Activated naive CD4-positive, alpha-beta T cell treated with anti-CD3 and anti-CD28 coated beads, Interleukin-2, amount 50 U/mL, for 24 hours (primary cell): ENCODE data around the gene ARHGAP8.
"Not testable (repeated sequence)": the region's sequence is repeated elsewhere in the genome, so short reads cannot be mapped to it uniquely, and the experiment has no call there.

Experiments used
- H3K27ac Mint-ChIP-seq: one replicate; pipeline ENCODE4 v1.8.0; 2021; ENCODE audit warnings: mild to moderate bottlenecking, mixed read lengths
- H3K27me3 Mint-ChIP-seq: one replicate; pipeline ENCODE4 v1.8.0; 2021; ENCODE audit warnings: mixed read lengths
- H3K36me3 Mint-ChIP-seq: one replicate; pipeline ENCODE4 v1.8.0; 2021; ENCODE audit warnings: mixed read lengths
- H3K4me1 Mint-ChIP-seq: one replicate; pipeline ENCODE4 v1.8.0; 2021; ENCODE audit warnings: mixed read lengths
- H3K4me3 Mint-ChIP-seq: one replicate; pipeline ENCODE4 v1.8.0; 2021; ENCODE audit warnings: mild to moderate bottlenecking, mixed read lengths
- H3K9me3 Mint-ChIP-seq: one replicate; pipeline ENCODE4 v1.8.0; 2021; ENCODE audit warnings: mixed read lengths

ARHGAP8 gene

GRCh38 chr22:44732661-44733060 is 19.7 kb upstream of the ARHGAP8 start:
- no peaks in the 10 kb centered on the region for H3K36me3 Mint-ChIP-seq
- H3K4me3 Mint-ChIP-seq, result no peak overlapping the region
- H3K4me1 Mint-ChIP-seq, result no peaks in the 10 kb centered on the region
- H3K27me3 Mint-ChIP-seq, result no peaks in the 10 kb centered on the region
- no peaks in the 10 kb centered on the region for H3K9me3 Mint-ChIP-seq
- no peak overlapping the region for H3K27ac Mint-ChIP-seq

DNA sequence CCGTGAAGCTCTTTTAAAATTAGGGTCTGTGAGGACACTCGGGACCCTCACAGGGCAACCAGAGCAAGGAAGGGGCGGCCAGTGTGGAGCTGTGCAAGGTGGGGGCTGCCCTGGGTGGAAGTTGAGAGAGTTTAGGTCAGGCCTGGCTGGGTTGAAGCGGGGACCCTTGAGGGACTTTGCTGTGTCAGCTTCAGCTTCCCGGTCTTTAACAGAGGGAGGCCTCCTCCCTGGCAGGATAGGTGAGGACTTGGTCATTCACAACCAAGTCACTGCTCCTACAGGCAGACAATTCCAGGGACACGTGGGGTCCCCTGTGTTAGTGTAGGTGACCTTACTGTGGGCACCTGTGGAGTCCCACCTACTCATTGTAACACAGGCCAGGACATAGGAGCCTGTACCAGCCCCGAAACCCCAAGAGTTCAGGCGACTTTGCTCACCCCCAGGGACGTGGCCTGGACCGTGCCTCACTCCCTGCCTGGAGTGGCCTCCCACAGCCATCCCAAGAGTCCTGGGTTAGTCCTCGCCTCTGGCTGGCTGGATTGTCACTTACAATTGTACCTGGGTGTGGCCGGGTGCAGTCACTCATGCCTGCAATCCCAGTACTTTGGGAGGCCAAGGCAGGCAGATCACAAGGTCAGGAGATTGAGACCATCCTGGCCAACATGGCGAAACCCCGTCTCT is 18.8 kb upstream of the ARHGAP8 start:
- no peak overlapping the region for H3K4me3 Mint-ChIP-seq
- H3K36me3 Mint-ChIP-seq, result no peaks in the 10 kb centered on the region
- no peaks in the 10 kb centered on the region for H3K27me3 Mint-ChIP-seq
- no peaks in the 10 kb centered on the region for H3K4me1 Mint-ChIP-seq
- no peak overlapping the region for H3K27ac Mint-ChIP-seq
- no peaks in the 10 kb centered on the region for H3K9me3 Mint-ChIP-seq

DNA sequence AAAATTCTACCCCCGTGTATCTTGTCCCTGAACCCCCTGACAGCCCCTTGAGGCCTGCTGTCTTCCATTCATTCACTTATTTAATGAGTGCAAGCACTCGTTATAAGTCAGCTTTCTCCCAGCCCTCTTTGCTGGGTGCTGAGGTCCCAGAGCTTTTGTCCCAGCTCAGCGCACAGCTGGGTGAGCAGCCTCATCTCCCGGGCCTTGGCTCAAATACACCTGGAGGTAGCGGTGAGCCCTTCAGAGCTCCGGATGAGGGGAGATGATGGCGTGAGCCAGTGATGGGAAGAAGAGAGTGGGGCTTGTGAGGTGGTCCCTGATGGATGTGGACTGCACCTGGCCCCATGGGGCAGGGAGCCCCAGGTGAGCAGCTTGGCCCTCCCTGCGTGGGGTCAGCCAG is 18.1 kb upstream of the ARHGAP8 start:
- H3K4me3 Mint-ChIP-seq, result no peak overlapping the region
- no peaks in the 10 kb centered on the region for H3K27me3 Mint-ChIP-seq
- no peaks in the 10 kb centered on the region for H3K9me3 Mint-ChIP-seq
- no peaks in the 10 kb centered on the region for H3K4me1 Mint-ChIP-seq
- no peak overlapping the region for H3K27ac Mint-ChIP-seq
- no peaks in the 10 kb centered on the region for H3K36me3 Mint-ChIP-seq

GRCh38 chr22:44734801-44735517 is 17.4 kb upstream of the ARHGAP8 start:
- no peak overlapping the region for H3K27ac Mint-ChIP-seq
- H3K9me3 Mint-ChIP-seq, result no peaks in the 10 kb centered on the region
- H3K27me3 Mint-ChIP-seq, result no peaks in the 10 kb centered on the region
- H3K4me3 Mint-ChIP-seq, result no peak overlapping the region
- H3K4me1 Mint-ChIP-seq, result no peaks in the 10 kb centered on the region
- no peaks in the 10 kb centered on the region for H3K36me3 Mint-ChIP-seq

GRCh38 chr22:44735518-44736428 is 16.6 kb upstream of the ARHGAP8 start:
- H3K9me3 Mint-ChIP-seq, result no peaks in the 10 kb centered on the region
- H3K27ac Mint-ChIP-seq, result no peak overlapping the region
- H3K4me3 Mint-ChIP-seq, result no peak overlapping the region
- H3K27me3 Mint-ChIP-seq, result no peaks in the 10 kb centered on the region
- no peaks in the 10 kb centered on the region for H3K4me1 Mint-ChIP-seq
- H3K36me3 Mint-ChIP-seq, result no peaks in the 10 kb centered on the region

GRCh38 chr22:44736581-44737405 is 15.6 kb upstream of the ARHGAP8 start:
- no peaks in the 10 kb centered on the region for H3K36me3 Mint-ChIP-seq

GRCh38 chr22:44737406-44738346 is 14.7 kb upstream of the ARHGAP8 start:
- no peaks in the 10 kb centered on the region for H3K27me3 Mint-ChIP-seq
- H3K9me3 Mint-ChIP-seq, result no peaks in the 10 kb centered on the region
- no peak overlapping the region for H3K27ac Mint-ChIP-seq
- no peaks in the 10 kb centered on the region for H3K36me3 Mint-ChIP-seq
- H3K4me3 Mint-ChIP-seq, result no peak overlapping the region
- no peaks in the 10 kb centered on the region for H3K4me1 Mint-ChIP-seq

More at GRCh38 chr22:44736581-44737405, 15.6 kb upstream of the ARHGAP8 start:
- H3K27ac Mint-ChIP-seq, result no peak overlapping the region
- no peaks in the 10 kb centered on the region for H3K27me3 Mint-ChIP-seq
- no peaks in the 10 kb centered on the region for H3K4me1 Mint-ChIP-seq
- no peak overlapping the region for H3K4me3 Mint-ChIP-seq
- H3K9me3 Mint-ChIP-seq, result no peaks in the 10 kb centered on the region

DNA sequence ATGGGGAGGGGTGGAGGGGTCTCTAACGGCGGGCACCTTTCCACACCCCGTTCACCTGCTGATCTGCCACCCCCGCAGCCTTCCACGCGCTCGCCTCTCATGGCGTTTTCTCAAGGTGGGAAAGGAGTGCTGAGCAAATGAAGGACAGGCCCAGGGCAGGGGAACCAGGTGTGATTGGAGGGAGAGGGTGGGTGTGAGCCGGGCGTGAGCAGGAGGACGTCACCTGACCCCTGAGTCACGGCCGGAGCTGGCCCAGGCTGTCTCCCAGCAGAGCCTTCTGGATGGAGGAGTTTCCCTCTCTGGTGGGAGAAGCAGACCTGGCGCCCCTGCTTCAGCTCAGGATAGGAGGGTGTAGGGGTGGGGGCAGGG is 14.0 kb upstream of the ARHGAP8 start:
- Mint-ChIP-seq H3K4me1 (no peaks in the 10 kb centered on the region), H3K27ac (no peak overlapping the region), H3K27me3 (no peaks in the 10 kb centered on the region), H3K4me3 (no peak overlapping the region), H3K9me3 (no peaks in the 10 kb centered on the region), H3K36me3 (no peaks in the 10 kb centered on the region)

GRCh38 chr22:44739024-44739423 is 13.4 kb upstream of the ARHGAP8 start:
- Mint-ChIP-seq H3K9me3 (no peaks in the 10 kb centered on the region), H3K4me3 (no peak overlapping the region), H3K36me3 (no peaks in the 10 kb centered on the region), H3K27me3 (no peaks in the 10 kb centered on the region), H3K27ac (no peak overlapping the region), H3K4me1 (no peaks in the 10 kb centered on the region)

DNA sequence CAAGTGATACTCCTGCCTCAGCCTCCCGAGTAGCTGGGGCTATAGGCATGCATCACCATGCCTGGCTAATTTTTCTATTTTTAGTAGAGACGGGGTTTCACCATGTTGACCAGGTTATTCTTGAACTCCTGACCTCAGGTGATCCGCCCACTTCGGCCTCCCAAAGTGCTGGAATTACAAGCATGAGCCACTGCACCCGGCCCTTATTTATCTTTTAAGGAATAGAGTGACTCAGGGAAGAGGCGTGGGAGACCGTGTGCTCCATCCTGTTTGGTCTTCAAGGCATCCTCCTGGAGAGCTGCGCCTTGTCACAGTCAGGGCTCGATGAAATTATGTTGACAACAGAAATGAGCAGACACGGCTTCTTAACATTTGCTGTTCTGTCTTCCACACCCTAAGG is 12.7 kb upstream of the ARHGAP8 start:
- H3K27ac Mint-ChIP-seq, H3K9me3 Mint-ChIP-seq, H3K36me3 Mint-ChIP-seq, H3K4me3 Mint-ChIP-seq, H3K27me3 Mint-ChIP-seq, H3K4me1 Mint-ChIP-seq: not testable (repeated sequence)

GRCh38 chr22:44740307-44740706 is 12.1 kb upstream of the ARHGAP8 start:
- Mint-ChIP-seq H3K4me3 (no peak overlapping the region), H3K4me1 (no peaks in the 10 kb centered on the region), H3K27me3 (no peaks in the 10 kb centered on the region), H3K36me3 (no peaks in the 10 kb centered on the region), H3K9me3 (no peaks in the 10 kb centered on the region), H3K27ac (no peak overlapping the region)

DNA sequence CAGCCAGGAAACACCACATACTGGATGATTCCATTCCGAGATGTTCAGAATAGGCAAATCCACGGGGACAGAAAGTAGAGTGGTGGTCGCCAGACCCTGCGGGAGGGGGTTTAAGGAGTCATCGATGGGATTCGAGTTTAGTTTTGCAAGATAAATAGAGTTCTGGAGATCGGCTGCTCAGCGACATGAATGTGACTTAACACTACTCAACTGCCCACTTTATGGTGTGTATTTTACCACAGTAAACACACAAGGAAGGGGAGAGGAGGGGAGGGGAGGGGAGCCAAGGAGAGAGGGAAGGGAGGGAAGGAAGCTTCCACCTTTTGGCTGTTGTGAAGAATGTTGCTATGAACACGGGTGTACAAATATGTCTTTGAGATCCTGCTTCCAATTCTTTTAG is 10.4 kb upstream of the ARHGAP8 start:
- Mint-ChIP-seq H3K27me3 (peaks cover 1% of the 10 kb centered on the region), H3K9me3 (no peaks in the 10 kb centered on the region), H3K4me1 (no peaks in the 10 kb centered on the region), H3K36me3 (no peaks in the 10 kb centered on the region), H3K27ac (no peak overlapping the region), H3K4me3 (no peak overlapping the region)

- H3K4me1 Mint-ChIP-seq, result no peaks in the 10 kb centered on the region
- H3K4me3 Mint-ChIP-seq, result no peak overlapping the region
- no peaks in the 10 kb centered on the region for H3K36me3 Mint-ChIP-seq
- H3K9me3 Mint-ChIP-seq, result no peaks in the 10 kb centered on the region
- peaks cover 1% of the 10 kb centered on the region for H3K27me3 Mint-ChIP-seq
- H3K27ac Mint-ChIP-seq, result no peak overlapping the region
Observed at GRCh38 chr22:44743247-44743646, 9.1 kb upstream of the ARHGAP8 start.

DNA sequence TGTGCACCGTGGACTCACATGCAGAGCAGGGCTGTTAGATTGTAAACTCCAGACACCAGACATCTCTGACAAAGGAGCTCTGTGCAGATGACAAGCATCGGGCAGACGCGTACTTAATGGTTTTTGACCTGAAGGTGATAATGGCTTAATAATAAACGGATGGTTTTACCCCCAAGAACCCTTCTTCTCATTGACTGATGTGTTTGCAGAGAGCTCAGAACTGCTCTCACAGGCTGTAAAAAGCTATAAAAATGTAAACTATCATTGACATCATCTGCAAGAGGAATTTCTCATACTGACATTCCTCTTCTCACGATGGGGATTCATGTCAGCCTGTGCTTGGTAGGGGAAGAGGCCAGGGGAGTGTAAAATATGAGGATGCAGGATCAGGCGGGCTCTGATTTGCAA is 8.6 kb upstream of the ARHGAP8 start:
- Mint-ChIP-seq H3K27ac (no peak overlapping the region), H3K4me1 (no peaks in the 10 kb centered on the region), H3K9me3 (no peaks in the 10 kb centered on the region), H3K27me3 (peaks cover 1% of the 10 kb centered on the region), H3K4me3 (no peak overlapping the region), H3K36me3 (no peaks in the 10 kb centered on the region)
